ENCODE measurements around the gene ZNF574.

Gene ZNF574

DNA sequence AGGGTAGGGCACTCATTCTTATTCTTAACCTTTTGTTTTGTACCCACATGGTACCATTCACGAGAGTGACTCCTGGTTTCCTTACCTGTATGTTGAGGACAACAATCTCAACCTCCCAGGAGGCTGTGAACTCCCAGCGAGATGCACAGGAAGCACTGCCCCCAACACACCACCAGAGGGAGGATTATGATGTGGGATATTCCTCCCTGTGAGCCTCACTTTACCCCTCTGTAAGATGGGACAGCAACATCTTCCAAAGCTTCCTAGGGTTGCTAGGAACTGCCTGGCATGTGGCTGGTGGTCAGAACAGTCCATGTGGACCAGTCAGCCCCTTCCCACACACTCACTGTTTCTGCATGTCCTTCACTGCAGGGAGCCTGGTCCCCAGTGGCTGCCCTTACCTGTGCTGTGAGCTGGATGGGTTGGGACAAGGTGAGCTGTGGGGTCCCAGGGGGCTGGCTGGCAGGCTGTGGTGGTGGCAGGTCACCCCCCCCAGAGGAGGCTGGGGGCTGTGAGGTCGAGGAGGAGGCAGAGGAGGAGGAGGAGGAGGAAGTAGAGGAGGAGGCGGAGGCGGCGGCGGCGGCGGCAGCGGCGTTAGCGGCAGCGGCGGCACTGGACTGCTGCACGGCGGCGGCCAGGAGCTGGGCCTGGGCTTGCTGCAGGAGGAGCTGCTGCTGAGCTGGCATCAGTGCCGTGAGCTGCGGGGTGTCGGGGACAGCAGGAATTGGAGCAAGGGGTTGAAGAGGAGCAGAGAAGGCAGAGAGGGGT is 40.5 kb downstream of the ZNF574 start:
- Histone ChIP-seq H3K4me3 (ENCODE audit: low read depth, low read length) (no peak overlapping the region), H3K9ac (no peak overlapping the region), H3K79me2 (no peaks in the 10 kb centered on the region), H3K4me1 (peaks cover 18% of the 10 kb centered on the region), H3K4me2 (ENCODE audit: low read length) (no peak overlapping the region), H2AFZ (no peak overlapping the region), H3K9me3 (ENCODE audit: control insufficient read depth, low read length) (no peaks in the 10 kb centered on the region), H3K27ac (no peak overlapping the region), H3K36me3 (ENCODE audit: control insufficient read depth, insufficient read depth, low read length) (no peaks in the 10 kb centered on the region), H3K27me3 (ENCODE audit: control insufficient read depth, insufficient read depth, low read length) (no peaks in the 10 kb centered on the region)
- TF ChIP-seq, protein P1, sequence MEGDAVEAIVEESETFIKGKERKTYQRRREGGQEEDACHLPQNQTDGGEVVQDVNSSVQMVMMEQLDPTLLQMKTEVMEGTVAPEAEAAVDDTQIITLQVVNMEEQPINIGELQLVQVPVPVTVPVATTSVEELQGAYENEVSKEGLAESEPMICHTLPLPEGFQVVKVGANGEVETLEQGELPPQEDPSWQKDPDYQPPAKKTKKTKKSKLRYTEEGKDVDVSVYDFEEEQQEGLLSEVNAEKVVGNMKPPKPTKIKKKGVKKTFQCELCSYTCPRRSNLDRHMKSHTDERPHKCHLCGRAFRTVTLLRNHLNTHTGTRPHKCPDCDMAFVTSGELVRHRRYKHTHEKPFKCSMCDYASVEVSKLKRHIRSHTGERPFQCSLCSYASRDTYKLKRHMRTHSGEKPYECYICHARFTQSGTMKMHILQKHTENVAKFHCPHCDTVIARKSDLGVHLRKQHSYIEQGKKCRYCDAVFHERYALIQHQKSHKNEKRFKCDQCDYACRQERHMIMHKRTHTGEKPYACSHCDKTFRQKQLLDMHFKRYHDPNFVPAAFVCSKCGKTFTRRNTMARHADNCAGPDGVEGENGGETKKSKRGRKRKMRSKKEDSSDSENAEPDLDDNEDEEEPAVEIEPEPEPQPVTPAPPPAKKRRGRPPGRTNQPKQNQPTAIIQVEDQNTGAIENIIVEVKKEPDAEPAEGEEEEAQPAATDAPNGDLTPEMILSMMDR (IDR thresholded peaks at IDR 0.05) = no peak

DNA sequence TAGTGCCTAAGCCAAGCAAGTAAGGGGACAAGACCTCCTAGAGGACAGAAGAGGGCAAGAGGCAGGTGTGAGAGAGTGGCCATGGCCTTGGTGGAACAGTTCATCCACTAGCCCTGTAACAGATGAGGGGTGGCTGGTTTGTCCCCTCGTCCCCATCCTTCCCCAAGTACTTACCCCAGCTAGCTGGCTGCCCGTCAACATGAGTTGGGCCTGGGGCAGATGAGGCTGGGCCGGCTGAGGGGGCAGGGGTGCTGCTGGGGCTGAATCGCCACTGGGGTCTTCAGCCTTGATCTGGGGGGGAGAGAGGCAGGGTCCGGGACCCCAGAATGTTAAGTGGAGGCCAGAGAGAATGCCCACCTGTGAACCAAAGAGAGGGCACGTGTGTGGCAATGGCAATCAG is 41.1 kb downstream of the ZNF574 start:
- H3K27ac ChIP-seq = no peak overlapping the region

DNA sequence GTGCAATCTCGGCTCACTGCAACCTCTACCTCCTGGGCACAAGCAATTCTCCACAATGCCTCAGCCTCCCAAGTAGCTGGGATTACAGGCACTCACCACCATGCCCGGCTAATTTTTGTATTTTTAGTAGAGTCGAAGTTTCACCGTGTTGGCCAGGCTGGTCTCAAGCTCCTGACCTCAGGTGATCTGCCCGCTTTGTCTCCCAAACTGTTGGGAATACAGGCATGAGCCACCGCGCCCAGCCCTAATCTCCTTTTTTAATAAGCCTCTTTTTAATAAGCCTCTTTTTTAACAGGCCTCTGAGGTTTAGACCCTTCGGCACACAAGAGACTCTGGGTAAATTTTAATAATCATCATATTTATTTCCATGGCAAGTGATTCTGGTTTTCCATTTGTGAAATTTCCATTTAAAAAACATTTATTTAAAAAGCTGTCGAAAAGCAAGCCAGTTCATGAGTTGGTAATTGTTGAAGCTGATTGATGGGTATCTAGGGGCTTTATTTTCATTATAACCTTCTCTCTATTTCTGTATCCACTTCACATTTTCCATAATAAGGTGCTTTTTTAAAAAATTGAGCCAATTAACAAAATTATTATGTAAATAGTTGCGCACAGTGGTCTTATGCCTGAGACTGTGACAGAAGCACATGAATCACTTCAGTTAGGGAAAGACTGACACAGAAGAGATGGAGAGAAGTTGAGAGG is 44.5 kb downstream of the ZNF574 start:
- H3K9me3 ChIP-seq (ENCODE audit: control insufficient read depth, low read length) = no peaks in the 10 kb centered on the region
- H3K79me2 ChIP-seq = no peaks in the 10 kb centered on the region
- H3K9ac ChIP-seq = no peak overlapping the region
- H3K36me3 ChIP-seq (ENCODE audit: control insufficient read depth, insufficient read depth, low read length) = no peaks in the 10 kb centered on the region
- H3K4me2 ChIP-seq (ENCODE audit: low read length) = no peak overlapping the region
- H3K27ac ChIP-seq = no peak overlapping the region
- H3K27me3 ChIP-seq (ENCODE audit: control insufficient read depth, insufficient read depth, low read length) = no peaks in the 10 kb centered on the region
- H3K4me1 ChIP-seq = peaks cover under 1% of the 10 kb centered on the region
- H2AFZ ChIP-seq = no peak overlapping the region
- H3K4me3 ChIP-seq (ENCODE audit: low read depth, low read length) = no peak overlapping the region
- TF ChIP-seq, protein P1 (IDR thresholded peaks at IDR 0.05) = no peak

More for the DNA sequence above, 41.1 kb downstream of the ZNF574 start:
- H3K79me2 ChIP-seq = no peaks in the 10 kb centered on the region
- TF ChIP-seq, protein P1 (IDR thresholded peaks at IDR 0.05) = no peak
- peaks cover 18% of the 10 kb centered on the region for H3K4me1 ChIP-seq
- no peak overlapping the region for H3K9ac ChIP-seq
- H3K4me2 ChIP-seq (ENCODE audit: low read length) = no peak overlapping the region
- H3K36me3 ChIP-seq (ENCODE audit: control insufficient read depth, insufficient read depth, low read length) = no peaks in the 10 kb centered on the region
- H3K27me3 ChIP-seq (ENCODE audit: control insufficient read depth, insufficient read depth, low read length) = no peaks in the 10 kb centered on the region
- no peak overlapping the region for H3K4me3 ChIP-seq (ENCODE audit: low read depth, low read length)
- H3K9me3 ChIP-seq (ENCODE audit: control insufficient read depth, low read length) = no peaks in the 10 kb centered on the region
- H2AFZ ChIP-seq = no peak overlapping the region

DNA sequence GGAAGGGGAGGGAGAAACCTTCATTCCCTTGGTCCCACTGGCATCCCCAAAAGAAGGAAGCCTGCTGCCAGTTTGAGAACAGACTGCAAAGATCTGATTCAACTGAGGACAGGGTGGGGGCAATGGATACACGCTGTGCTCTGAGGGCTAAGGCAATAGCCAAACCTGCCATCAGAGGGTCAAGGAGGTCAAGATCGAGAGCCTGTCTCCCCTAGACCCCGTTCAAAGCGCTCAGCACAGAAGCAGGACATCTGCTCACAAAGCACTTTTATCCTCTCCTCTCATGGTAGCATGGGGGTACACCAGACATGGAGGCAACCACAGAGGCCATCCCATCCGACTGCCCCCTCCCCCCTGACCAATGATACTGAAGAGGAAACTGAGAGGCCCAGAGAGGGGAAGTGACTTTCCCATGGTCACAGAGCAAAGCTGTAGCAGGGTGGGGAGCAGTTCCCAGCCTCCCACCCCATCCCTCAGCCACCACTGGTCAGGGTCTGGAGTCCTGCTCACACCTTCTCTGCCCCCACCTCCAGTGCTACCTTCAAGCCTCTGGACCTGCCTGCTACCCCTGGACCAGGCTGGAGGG is 45.2 kb downstream of the ZNF574 start:
- no peak overlapping the region for H2AFZ ChIP-seq
- no peak overlapping the region for H3K4me2 ChIP-seq (ENCODE audit: low read length)
- H3K9me3 ChIP-seq (ENCODE audit: control insufficient read depth, low read length) = no peaks in the 10 kb centered on the region
- H3K27ac ChIP-seq = no peak overlapping the region
- H3K4me1 ChIP-seq = no peaks in the 10 kb centered on the region
- H3K36me3 ChIP-seq (ENCODE audit: control insufficient read depth, insufficient read depth, low read length) = no peaks in the 10 kb centered on the region
- no peak overlapping the region for H3K4me3 ChIP-seq (ENCODE audit: low read depth, low read length)
- no peak overlapping the region for H3K9ac ChIP-seq
- TF ChIP-seq, protein P1 (IDR thresholded peaks at IDR 0.05) = no peak
- no peaks in the 10 kb centered on the region for H3K27me3 ChIP-seq (ENCODE audit: control insufficient read depth, insufficient read depth, low read length)
- no peaks in the 10 kb centered on the region for H3K79me2 ChIP-seq

All from parathyroid adenoma (tissue), 2 donors.